HEK293 (cell line): Measurements from ENCODE around the gene AZIN2.

Experiments used
- GLI4 ChIP-seq: fragments of 450-650 bp; formaldehyde crosslinking; IDR thresholded peaks from 2 replicates; pipeline ENCODE4 v1.5.1; 2016; ENCODE audit warnings: missing biosample characterization, missing genetic modification characterization
- HOXA7 ChIP-seq: sonication (generic); formaldehyde crosslinking; IDR thresholded peaks from 2 replicates; pipeline ENCODE4 v1.8.1; 2022; ENCODE audit warnings: missing genetic modification reagents, borderline replicate concordance
- TCF7L2 ChIP-seq: IDR thresholded peaks from 2 replicates; pipeline ENCODE4 v1.6.1; 2011; ENCODE audit warnings: low read depth, mild to moderate bottlenecking, inconsistent platforms, low read length, moderate library complexity, borderline replicate concordance
- TRIM28 ChIP-seq: IDR thresholded peaks from 2 replicates; pipeline ENCODE4 v1.6.1; 2011; ENCODE audit warnings: low read length, control low read depth, borderline replicate concordance
- ZFP37 ChIP-seq: fragments of 450-650 bp; formaldehyde crosslinking; IDR thresholded peaks from 2 replicates; pipeline ENCODE4 v1.5.1; 2016; ENCODE audit warnings: missing biosample characterization, missing genetic modification characterization
- ZNF530 ChIP-seq: fragments of 450-650 bp; formaldehyde crosslinking; IDR thresholded peaks from 2 replicates; pipeline ENCODE4 v1.5.1; 2016; ENCODE audit warnings: low read depth, missing biosample characterization, missing genetic modification characterization
- TF ChIP-seq, protein P1 (sequence below): fragments of 450-650 bp; formaldehyde crosslinking; IDR thresholded peaks from 2 replicates; pipeline ENCODE4 v1.5.1; 2016; ENCODE audit warnings: missing biosample characterization, missing genetic modification characterization
- TF ChIP-seq, protein P2 (sequence below): fragments of 450-650 bp; formaldehyde crosslinking; IDR thresholded peaks from 2 replicates; pipeline ENCODE4 v1.5.1; 2016; ENCODE audit warnings: missing biosample characterization, missing genetic modification characterization

DNA sequence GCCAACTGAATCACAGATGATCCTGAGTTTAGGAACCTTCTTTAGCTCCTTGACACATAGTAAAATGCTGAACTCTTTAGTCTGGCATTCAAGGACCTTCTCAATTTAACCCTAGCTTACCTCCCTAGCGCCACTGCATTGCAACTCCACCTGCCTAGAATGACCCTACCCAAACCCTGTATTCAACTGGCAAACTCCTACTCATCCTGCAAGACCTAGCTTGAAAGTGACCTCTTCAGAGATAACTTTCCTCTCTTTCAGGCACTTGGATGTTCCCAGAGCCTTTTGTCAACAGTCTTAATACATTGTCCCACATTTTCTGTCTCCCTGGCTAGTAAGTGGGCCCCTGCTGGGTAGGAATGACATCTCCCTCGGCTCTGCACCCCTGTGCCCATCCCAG is 81.2 kb downstream of the AZIN2 start:
- TF ChIP-seq, protein P1, sequence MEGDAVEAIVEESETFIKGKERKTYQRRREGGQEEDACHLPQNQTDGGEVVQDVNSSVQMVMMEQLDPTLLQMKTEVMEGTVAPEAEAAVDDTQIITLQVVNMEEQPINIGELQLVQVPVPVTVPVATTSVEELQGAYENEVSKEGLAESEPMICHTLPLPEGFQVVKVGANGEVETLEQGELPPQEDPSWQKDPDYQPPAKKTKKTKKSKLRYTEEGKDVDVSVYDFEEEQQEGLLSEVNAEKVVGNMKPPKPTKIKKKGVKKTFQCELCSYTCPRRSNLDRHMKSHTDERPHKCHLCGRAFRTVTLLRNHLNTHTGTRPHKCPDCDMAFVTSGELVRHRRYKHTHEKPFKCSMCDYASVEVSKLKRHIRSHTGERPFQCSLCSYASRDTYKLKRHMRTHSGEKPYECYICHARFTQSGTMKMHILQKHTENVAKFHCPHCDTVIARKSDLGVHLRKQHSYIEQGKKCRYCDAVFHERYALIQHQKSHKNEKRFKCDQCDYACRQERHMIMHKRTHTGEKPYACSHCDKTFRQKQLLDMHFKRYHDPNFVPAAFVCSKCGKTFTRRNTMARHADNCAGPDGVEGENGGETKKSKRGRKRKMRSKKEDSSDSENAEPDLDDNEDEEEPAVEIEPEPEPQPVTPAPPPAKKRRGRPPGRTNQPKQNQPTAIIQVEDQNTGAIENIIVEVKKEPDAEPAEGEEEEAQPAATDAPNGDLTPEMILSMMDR (tag by site-specific recombination) = no peak
- TF ChIP-seq HOXA7 (CRISPR knock-in tag) (no peak), ZNF530 (tag by site-specific recombination) (no peak), ZFP37 (tag by site-specific recombination) (no peak), GLI4 (no peak), TCF7L2 (no peak), TRIM28 (no peak)
- TF ChIP-seq, protein P2, sequence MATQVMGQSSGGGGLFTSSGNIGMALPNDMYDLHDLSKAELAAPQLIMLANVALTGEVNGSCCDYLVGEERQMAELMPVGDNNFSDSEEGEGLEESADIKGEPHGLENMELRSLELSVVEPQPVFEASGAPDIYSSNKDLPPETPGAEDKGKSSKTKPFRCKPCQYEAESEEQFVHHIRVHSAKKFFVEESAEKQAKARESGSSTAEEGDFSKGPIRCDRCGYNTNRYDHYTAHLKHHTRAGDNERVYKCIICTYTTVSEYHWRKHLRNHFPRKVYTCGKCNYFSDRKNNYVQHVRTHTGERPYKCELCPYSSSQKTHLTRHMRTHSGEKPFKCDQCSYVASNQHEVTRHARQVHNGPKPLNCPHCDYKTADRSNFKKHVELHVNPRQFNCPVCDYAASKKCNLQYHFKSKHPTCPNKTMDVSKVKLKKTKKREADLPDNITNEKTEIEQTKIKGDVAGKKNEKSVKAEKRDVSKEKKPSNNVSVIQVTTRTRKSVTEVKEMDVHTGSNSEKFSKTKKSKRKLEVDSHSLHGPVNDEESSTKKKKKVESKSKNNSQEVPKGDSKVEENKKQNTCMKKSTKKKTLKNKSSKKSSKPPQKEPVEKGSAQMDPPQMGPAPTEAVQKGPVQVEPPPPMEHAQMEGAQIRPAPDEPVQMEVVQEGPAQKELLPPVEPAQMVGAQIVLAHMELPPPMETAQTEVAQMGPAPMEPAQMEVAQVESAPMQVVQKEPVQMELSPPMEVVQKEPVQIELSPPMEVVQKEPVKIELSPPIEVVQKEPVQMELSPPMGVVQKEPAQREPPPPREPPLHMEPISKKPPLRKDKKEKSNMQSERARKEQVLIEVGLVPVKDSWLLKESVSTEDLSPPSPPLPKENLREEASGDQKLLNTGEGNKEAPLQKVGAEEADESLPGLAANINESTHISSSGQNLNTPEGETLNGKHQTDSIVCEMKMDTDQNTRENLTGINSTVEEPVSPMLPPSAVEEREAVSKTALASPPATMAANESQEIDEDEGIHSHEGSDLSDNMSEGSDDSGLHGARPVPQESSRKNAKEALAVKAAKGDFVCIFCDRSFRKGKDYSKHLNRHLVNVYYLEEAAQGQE = no peak
